Stomach (tissue), 9 donors: ENCODE data around the gene NCDN. TPM values are rescaled to one million over a fixed set of nuclear protein-coding genes. Genes with fewer than 3 reads are reported as not detected.
A peak's percentile ranks its signal among the peaks of the same experiment; 100 is the strongest.

Experiments used
- DNase-seq, 2 donors: peaks; one replicate each; pipeline versions ENCODE4 v3.0.0 to v3.0.0-alpha.2; 2013 to 2019
- H3K27ac ChIP-seq, 5 donors: fragments of 200-600 bp in 4 of 5; sonication (generic) in 4 of 5; one replicate each; pipeline ENCODE4 v1.5.1; 2013 to 2019; ENCODE audit warnings: mild to moderate bottlenecking in 1 of 5, moderate library complexity in 1 of 5
- H3K27me3 ChIP-seq, 3 donors: fragments of 200-600 bp; sonication (generic); one replicate each; pipeline ENCODE4 v1.5.1; 2017 to 2019; ENCODE audit warnings: mixed run types in 1 of 3
- H3K36me3 ChIP-seq, 4 donors: fragments of 200-600 bp; sonication (generic); 1 replicate in 3 of 4; 2 replicates in 1 of 4; pipeline ENCODE4 v1.5.1; 2016 to 2019
- H3K4me1 ChIP-seq, 4 donors: fragments of 200-600 bp; sonication (generic); one replicate each; pipeline ENCODE4 v1.5.1; 2016 to 2019
- H3K4me3 ChIP-seq, 4 donors: fragments of 200-600 bp; sonication (generic) in 3 of 4; one replicate each; pipeline ENCODE4 v1.5.1; 2016 to 2019; ENCODE audit warnings: mild to moderate bottlenecking in 1 of 4
- H3K9me3 ChIP-seq, 4 donors: fragments of 200-600 bp; sonication (generic); one replicate each; pipeline ENCODE4 v1.5.1; 2016 to 2019
- EP300 ChIP-seq: sonication (generic); formaldehyde crosslinking; IDR thresholded peaks from one replicate; pipeline ENCODE4 v1.6.1; 2017; ENCODE audit warnings: antibody characterized with exemption
- POLR2A ChIP-seq, 4 donors: fragments of 450-650 bp; IDR thresholded peaks; one replicate each; pipeline ENCODE4 v1.6.1; 2016; ENCODE audit warnings: antibody characterized with exemption in 4 of 4, control low read depth in 2 of 4, mild to moderate bottlenecking in 1 of 4, moderate library complexity in 1 of 4
- POLR2AphosphoS5 ChIP-seq, 3 donors: sonication (generic); formaldehyde crosslinking; IDR thresholded peaks; one replicate each; pipeline ENCODE4 v1.6.1; 2016; ENCODE audit warnings: antibody characterized with exemption in 3 of 3
- WGBS, 5 donors: extraction: QIAGEN DNeasy Blood & Tissue Kit in 3 of 5; methylation state at CpG; one replicate each; pipeline versions ENCODE4 v1.1.5 to v1.1.7; 2013 to 2018; 5-methylcytosine and 5-hydroxymethylcytosine counted together
- intact Hi-C: fragments of 100-400 bp; cut with DNase I; formaldehyde crosslinking; loops from one replicate; pipeline ENCODE4 v1.15.1; 2023; ENCODE audit warnings: low total_unique reads
- polyA plus RNA-seq, 3 donors: library from polyadenylated mRNA; stranded (reverse); fragments of 200-250 nt; gene quantifications; one replicate each; pipeline ENCODE4 v1.2.3, GENCODE V29; 2013
- total RNA-seq, 5 donors: library from RNA; depleted of rRNA; stranded (reverse); fragments of >200 nt; gene quantifications; one replicate each; pipeline versions ENCODE4 v1.1.0 to v1.2.3, GENCODE V29; 2014 to 2016
- TF ChIP-seq, protein P1 (sequence below), 7 experiments: fragments of 450-650 bp in 4 of 7; fragments of 200-600 bp in 3 of 7; sonication (generic) in 3 of 7; IDR thresholded peaks; one replicate each; pipeline ENCODE4 v1.5.1; 2016 to 2019; ENCODE audit warnings: antibody characterized with exemption in 7 of 7, control low read depth in 2 of 7, mild to moderate bottlenecking in 1 of 7
- donor health status: healthy with polysubstance abuse.
- donor health status: Bipolar disorder and iron deficiency.
- donor health status: healthy.

Gene NCDN
- total and polyA plus RNA-seq, 8 donors, result 5.3 to 92.9 (median 12.4) TPM

DNA sequence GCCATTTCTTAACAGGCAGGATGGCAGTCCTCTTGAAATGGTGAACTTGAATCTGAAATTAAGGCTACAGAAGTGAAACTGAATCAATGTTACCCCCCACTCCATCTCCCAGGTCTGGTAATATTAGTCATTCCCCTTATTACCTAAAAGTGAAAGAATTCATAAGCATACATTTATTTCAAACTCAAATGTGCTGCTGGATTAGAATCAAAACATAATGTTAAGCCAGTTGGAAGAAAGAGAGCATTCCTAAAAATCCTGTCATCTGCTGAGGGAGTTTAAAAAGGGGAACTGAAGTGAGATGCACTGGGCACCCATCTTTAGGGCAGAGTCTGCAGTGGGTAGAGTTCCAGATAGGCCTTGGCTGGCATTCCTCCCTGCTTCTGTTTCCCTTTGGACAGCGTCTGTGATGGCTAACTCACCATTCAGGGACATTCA lies 17.8 kb upstream of the NCDN start:
- 13 to 33% (median 14%) methylated on average over 1 of the region's 1 CpG for WGBS, 5 donors
- Histone ChIP-seq H3K27ac (peak overlapping the region in 3 of 5 donors; percentile 52 to 69 (median 64)), H3K4me1 (peaks cover 22 to 67% (median 43%) of the 10 kb centered on the region in 4 donors), H3K36me3 (peaks cover 0 to 6% (median 2%) of the 10 kb centered on the region in 4 donors), H3K4me3 (no peak overlapping the region), H3K9me3 (no peaks in the 10 kb centered on the region), H3K27me3 (no peaks in the 10 kb centered on the region)
- intact Hi-C loops, result no loop called here
- DNase-seq, result peak in 1 of 2 donors; percentile 19
- no peak for TF ChIP-seq POLR2A (IDR thresholded peaks at IDR 0.05)
- TF ChIP-seq, protein P1, sequence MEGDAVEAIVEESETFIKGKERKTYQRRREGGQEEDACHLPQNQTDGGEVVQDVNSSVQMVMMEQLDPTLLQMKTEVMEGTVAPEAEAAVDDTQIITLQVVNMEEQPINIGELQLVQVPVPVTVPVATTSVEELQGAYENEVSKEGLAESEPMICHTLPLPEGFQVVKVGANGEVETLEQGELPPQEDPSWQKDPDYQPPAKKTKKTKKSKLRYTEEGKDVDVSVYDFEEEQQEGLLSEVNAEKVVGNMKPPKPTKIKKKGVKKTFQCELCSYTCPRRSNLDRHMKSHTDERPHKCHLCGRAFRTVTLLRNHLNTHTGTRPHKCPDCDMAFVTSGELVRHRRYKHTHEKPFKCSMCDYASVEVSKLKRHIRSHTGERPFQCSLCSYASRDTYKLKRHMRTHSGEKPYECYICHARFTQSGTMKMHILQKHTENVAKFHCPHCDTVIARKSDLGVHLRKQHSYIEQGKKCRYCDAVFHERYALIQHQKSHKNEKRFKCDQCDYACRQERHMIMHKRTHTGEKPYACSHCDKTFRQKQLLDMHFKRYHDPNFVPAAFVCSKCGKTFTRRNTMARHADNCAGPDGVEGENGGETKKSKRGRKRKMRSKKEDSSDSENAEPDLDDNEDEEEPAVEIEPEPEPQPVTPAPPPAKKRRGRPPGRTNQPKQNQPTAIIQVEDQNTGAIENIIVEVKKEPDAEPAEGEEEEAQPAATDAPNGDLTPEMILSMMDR (IDR thresholded peaks at IDR 0.05), result no peak
- TF ChIP-seq POLR2AphosphoS5 (IDR thresholded peaks at IDR 0.05), result no peak
- no peak for TF ChIP-seq EP300

DNA sequence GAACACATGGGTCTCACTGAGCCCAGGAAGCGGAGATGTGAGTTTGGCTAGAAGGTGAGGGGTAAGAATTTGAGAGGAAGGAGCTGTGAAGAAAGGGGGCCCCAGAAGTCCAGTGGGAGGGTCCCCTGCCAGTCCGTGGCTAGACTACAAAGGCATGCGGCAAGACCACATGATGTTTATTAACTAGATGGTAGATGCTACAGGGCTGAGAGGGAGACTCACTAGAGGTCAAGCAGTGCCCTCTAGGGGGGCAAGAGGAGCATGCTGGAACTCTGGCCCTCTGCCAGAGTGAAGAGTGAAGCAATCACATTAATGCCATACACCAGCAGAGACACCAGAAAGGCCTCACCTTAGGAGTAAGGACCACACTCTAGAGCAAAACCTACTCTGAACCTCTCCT lies 12.6 kb upstream of the NCDN start:
- whole genome bisulfite sequencing, 5 donors, result 69 to 80% (median 76%) methylated on average over 3 of the region's 3 CpGs
- Histone ChIP-seq H3K4me1 (peaks cover 9 to 54% (median 28%) of the 10 kb centered on the region in 4 donors), H3K27me3 (no peaks in the 10 kb centered on the region), H3K36me3 (peaks cover 0 to 41% (median 31%) of the 10 kb centered on the region in 4 donors), H3K9me3 (no peaks in the 10 kb centered on the region), H3K27ac (no peak overlapping the region), H3K4me3 (no peak overlapping the region)
- TF ChIP-seq, protein P1 (IDR thresholded peaks at IDR 0.05), result peak in 2 of 7 experiments; percentile 7 to 9
- TF ChIP-seq POLR2A (IDR thresholded peaks at IDR 0.05), result no peak
- no peak for TF ChIP-seq EP300
- TF ChIP-seq POLR2AphosphoS5 (IDR thresholded peaks at IDR 0.05), result no peak
- intact Hi-C loops, result no loop called here
- peak in 1 of 2 donors; percentile 78 for DNase-seq

DNA sequence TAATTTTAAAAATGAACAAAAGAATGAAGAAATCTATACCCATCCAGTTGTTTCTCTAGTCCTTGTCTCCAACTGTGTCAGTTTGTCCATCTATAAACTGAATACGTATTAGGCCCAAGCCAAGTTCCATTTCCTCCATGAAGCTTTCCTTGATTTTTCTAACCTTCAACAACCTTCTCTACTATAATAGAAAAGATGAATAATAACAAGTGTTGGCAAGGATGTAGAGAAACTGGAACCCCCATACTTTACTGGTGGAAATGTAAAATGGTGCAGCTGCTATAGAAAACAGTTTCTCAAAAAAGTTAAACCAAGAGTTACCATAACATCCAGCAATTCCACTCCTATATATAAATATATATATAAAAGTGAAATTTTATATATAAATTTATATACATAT lies 11.0 kb upstream of the NCDN start:
- TF ChIP-seq POLR2A (IDR thresholded peaks at IDR 0.05) (no peak), POLR2AphosphoS5 (IDR thresholded peaks at IDR 0.05) (no peak), EP300 (no peak)
- TF ChIP-seq, protein P1 (IDR thresholded peaks at IDR 0.05), result no peak
- Histone ChIP-seq H3K4me3 (no peak overlapping the region), H3K36me3 (peaks cover 5 to 56% (median 46%) of the 10 kb centered on the region in 4 donors), H3K27ac (no peak overlapping the region), H3K9me3 (no peaks in the 10 kb centered on the region), H3K4me1 (peaks cover 0 to 53% (median 16%) of the 10 kb centered on the region in 4 donors), H3K27me3 (no peaks in the 10 kb centered on the region)
- no peak for DNase-seq
- WGBS, 5 donors, result 92 to 100% (median 97%) methylated on average over 1 of the region's 1 CpG
- intact Hi-C loops, result no loop called here

DNA sequence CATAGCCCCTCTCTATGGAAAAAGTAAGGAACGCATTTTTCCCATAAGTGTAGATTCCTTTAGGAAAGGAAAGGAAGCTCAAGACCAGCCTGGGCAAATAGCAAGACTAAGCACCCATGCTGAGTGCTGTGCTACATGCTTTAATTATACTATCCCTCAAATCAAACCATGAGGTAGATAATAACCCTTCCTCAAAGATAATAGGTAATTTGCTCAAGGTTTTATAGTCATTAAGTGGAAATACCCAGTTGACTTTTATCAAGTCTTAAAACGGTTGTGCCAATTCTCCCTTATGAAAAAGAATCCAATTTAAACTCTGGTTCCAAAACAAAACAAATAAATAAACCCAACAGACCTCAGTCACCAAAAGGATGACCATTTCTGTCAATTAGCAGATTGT lies 3.7 kb upstream of the NCDN start:
- Histone ChIP-seq H3K4me3 (peak overlapping the region in 1 of 4 donors; percentile 4), H3K4me1 (peaks cover 36 to 74% (median 49%) of the 10 kb centered on the region in 4 donors), H3K27me3 (no peaks in the 10 kb centered on the region), H3K36me3 (peaks cover 20 to 50% (median 43%) of the 10 kb centered on the region in 4 donors), H3K27ac (peak overlapping the region in 2 of 5 donors; percentile 24 to 99), H3K9me3 (no peaks in the 10 kb centered on the region)
- 31 to 54% (median 48%) methylated on average over 2 of the region's 2 CpGs for WGBS, 5 donors
- intact Hi-C loops, result no loop called here
- DNase-seq, result no peak
- TF ChIP-seq POLR2A (IDR thresholded peaks at IDR 0.05), result no peak
